Stimulated activated CD8-positive, alpha-beta memory T cell treated with anti-CD3 and anti-CD28 coated beads, Interleukin-12 subunit alpha, Interleukin-12 subunit beta, amount 100 ng/mL, for 4 hours (primary cell): ENCODE measurements around the gene RADX.
"Not testable (repeated sequence)": the region's sequence is repeated elsewhere in the genome, so short reads cannot be mapped to it uniquely, and the experiment has no call there.

ENCODE experiments used
- DNase-seq: peaks from one replicate; pipeline ENCODE4 v3.0.0-alpha.2; 2020; ENCODE audit warnings: low read depth

The RADX gene, protein sequence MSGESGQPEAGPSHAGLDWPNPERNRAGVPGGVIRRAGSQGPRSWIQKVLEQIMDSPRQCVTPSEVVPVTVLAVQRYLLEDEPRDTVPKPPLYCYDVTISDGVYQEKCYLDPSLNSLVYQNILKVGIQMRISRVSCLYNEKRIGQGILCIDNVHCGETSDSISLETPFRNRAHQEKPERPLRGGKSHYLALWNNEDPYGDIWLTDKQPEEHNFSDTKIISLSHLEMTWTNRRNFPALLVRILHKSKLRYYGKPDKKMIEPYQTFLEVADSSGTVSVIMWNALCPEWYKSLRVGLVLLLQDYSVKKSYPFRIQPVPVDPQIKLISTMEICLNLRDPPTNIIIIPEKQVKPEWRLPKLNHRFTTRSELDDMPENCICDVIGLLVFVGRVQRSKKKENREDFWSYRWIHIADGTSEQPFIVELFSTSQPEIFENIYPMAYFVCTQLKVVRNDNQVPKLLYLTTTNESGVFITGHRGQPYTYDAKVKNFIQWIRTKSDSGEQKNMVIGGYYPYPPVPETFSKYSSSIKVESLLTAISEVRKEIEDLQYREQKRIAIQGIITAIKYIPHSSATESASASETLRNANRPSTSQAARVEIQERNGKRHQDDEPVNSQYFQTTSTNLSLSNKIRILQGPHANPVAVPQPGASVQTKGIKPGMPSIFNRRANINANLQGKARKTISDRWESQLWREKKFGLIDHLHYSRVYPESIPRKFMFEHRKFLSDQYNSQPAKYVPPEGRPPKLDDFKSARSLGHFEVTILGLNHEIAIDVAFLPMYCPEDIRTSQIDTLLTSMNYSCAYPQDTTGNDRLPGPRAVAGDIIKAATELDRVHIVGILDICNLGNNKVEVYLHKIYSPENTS

DNA sequence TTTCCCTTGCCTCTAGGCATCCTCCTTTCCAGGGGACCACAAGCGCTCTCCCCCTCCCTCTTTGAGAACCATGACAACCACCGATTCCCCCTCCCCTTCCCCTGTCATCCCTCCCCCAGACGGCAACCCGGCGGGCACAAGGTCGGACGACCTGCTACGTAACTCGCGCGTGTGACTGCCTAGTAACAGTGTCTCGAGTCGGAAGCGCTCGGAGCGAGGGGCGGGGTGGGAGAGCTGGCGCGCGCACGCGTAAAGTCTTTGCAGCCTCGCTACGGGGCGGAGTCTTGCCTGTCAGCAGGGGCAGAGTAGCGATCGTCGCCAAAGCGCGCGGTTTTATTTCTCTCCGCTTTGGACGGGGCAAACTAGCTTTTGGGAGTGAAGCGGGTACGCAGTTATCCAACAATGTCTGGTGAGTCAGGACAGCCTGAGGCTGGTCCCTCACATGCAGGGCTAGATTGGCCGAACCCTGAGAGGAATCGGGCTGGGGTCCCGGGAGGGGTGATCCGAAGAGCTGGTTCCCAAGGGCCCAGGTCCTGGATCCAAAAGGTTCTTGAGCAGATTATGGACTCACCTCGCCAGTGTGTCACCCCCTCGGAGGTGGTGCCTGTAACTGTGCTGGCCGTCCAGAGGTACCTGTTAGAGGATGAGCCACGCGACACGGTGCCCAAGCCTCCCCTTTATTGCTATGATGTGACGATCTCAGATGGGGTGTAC lies at the start of gene RADX:
Gene RADX, plus strand, starts transcription at position 300 of the 714 bp plus-strand sequence. Its CDS starts 103 bp downstream, at position 403.
- peak; percentile 71 for DNase-seq

DNA sequence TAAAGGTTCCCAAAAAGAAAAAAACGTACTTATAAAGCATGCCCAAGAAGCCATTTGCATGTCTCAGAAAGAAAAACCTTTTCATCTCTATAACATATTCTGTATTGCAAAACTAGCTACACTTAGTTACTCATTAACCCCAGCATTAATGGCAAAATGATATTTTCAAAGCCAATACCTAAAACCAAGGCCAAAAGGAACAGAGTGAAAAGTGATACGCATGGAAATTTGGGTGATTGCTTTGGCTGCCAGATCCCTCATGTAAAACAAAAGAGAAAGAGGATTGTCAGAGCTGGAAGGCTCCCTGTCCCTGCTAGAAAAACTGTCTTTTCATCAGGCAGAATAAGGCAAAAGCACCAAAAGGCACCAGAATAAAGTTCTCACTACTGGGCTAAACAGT lies 46.8 kb upstream of the RADX start:
- no peak for DNase-seq

DNA sequence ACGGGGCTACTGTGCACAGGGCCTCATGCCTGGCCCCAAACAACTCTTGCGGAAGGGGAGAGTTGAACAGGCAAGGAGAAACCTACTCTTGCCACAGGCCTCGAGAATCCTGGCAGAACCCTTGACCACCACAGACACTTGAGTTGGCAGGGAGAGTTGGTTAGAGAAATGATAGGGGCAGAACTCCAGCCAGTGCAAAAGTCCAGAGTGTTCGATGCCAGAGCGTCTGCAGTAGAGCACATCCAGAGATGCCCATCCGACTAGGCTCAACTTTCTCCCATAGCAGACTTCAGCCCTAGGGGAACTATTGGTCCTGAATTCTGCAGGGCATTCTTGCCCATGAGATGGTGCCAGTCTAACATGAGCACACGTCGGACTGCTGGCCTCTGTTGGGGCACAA lies 45.4 kb upstream of the RADX start:
- DNase-seq, result no peak

DNA sequence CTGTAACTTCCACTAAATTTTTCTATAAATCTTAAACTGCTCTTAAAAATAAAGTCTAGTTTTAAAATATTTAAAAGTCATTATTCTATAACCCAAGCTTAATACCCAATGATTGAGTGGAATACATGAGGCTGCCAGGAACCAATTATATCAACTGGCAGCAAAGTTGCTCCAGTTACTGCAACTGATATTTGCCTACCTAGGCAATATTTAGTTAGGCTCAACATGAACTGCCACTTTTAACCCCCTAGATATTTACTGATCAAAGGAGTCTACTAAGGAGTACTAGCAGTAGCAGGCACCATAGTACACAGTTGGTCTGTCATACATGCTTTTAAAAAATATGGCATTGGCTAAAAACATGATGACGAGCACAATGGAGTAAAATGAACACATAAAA lies 29.9 kb upstream of the RADX start:
- DNase-seq, result no peak

DNA sequence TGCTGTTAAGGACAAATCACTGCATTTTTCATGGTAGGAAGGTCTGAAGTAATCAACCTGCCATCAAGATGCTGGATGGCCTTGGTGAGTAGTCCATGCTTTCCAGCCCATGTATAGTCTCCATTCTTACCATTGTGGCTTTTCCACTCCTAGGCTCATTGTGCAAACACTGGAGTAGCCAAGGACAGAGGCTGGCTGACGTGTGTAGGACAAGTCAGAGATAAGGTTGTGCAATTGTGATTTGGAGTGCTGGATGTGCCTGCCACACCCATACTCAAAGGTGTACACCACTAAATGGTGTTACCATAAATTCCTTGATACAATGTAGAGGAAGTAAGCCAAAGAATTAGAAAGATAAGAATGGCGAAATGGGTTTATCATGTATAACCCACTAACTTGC lies 26.3 kb upstream of the RADX start:
- DNase-seq, result no peak

DNA sequence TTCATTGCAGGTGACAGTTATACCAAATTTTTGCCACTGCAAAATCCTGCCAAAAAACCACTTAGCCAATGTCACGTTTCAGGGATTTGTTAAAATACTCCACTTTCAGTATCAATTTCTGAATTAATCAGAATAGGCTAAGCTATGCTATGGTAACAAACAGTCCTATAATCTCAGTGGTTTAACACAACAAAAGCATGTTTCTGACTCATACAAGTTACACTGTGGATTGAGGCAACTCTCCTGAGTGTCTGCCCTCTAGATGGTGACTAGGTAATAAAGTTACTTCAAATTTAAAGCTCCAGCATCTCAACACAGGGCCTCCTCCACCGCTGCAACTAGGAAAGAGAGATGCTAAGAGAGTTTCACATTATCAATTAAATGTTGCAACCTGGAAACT lies 23.0 kb upstream of the RADX start:
- no peak for DNase-seq

DNA sequence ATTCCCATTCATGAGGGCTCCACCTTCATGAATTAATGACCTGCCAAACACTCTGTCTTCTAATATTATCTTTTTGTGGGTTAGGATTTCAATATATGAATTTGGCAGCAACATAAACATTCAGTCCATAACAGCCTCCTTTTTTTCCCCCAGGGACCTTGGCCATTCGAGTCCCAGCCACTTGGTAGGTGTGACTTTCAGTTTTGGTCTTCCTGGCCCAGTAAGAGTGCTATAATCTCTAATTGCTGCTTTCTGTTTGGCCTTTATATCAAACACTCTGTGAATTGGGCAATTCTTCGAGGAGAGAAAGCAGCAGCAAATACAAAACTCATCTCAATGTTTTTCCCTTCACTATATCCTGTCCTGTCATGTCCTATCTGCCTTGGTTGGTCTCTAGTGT lies 12.4 kb upstream of the RADX start:
- no peak for DNase-seq

DNA sequence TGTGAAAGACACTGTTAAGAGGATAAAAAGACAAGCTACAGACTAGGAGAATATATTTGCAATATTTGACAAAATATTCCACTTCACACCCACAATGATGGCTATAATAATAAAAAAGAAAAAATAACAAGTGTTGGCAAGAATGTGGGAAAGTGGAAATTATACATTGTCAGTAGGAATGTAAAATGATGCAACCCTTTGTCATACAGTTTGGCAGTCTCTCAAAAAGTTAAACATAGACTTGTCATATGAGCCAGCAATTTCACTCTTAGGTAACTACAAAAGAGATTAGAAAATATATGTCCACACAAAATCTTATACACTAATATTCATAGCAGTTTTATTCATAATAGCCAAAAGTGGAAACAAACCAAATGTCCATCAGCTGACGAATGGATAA lies 5.2 kb upstream of the RADX start:
- no peak for DNase-seq

DNA sequence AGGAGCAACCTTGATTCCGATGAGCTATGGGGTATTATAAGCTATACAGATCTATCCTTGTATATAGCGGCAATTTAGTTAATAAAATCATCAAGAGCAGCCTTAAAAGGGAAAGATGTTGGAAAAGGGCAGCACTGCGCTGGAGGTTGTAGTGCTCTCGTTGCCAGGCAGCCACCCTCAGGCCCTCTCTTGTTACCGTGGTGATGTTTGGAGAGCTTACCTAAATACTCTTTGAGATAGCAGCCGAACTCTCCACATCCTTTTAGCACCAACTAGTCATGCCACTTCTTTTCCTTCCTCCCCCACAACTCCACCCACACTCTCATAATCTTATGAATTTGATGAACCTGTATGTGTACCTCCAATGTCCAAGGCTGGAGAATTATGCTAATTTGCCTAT lies 3.8 kb upstream of the RADX start:
- no peak for DNase-seq

DNA sequence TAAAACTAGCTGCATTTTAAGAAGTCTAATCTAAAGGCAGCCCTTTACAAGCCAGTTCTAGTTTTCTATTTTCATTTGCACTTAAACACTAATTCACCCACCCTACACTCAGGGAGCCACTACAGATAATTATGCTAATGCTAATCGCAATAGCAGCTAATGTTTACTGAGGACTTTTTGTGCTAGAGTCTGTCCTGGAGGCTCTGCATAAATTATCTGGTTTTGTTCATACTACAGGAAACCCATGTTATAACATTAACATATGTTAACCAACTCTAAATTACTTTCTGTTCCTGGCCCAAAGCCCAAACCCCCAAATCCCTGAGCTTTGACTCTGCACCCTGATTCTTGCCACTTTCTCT lies 480 bp upstream of the RADX start:
- DNase-seq, result no peak

DNA sequence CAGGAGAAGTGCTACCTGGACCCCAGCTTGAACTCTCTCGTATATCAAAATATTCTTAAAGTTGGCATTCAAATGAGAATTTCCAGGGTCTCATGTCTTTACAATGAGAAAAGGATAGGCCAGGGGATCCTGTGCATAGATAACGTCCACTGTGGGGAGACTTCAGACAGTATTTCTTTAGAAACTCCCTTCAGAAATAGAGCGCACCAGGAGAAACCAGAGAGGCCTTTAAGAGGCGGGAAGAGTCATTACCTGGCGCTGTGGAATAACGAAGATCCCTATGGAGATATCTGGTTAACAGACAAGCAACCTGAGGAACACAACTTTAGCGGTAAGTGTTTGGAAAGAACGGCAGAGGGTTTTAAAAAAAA lies 600 bp downstream of the RADX start:
- no peak for DNase-seq

DNA sequence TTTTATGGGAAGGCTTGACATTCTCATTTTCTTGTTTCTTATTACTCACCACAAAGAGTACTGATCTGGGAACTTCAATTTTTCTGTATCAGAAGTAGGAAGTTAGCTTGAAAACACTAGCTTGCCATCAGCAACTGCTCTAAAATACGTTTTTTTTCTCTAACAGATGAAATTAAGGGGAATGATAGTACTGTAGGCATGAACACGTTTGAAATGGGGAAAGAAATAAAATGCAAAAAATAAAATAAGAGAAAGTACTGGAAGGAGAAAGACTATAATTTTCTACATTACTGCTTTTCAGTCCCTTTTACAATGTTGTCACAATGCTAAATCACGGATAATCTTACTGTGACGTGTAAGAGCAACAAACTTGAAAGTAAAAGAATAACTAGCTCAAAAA lies 1.5 kb downstream of the RADX start:
- DNase-seq, result no peak

DNA sequence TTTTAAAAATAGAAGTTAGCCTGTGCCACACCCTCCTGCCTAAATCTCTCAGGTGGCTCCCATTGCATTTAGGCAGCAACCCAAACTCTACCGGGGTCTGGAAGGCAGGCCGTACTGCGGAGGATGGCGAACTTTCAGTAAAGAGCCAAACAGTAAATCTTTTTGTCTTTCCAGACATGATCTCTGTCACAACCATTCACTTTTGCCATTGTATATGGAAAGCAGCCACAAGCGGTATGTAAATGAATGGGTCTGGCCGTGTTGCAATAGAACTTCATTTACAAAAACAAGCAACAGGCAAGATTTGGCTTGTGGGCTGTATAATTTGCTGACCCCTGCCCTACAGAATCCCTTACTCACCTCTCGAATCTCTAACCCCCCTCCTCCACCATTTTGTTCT lies 3.3 kb downstream of the RADX start:
- DNase-seq, result no peak

DNA sequence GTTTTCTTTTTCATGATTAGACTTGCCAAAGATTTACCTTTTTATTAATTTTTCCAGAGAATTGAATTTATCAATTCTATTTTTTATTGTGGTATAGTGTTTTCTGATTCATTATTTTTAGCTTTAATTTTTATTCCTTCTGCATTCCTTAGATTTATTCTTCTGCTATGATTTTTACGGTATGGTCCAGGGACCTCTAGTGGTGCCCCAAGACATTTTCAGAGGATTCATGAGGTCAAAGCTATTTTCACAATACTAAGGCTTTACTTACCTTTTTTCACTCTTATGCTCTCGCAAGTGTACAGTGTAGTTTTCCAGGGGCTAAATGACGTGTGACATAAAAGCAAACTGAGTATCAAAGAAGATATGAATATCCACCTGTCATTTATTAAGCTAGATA lies 8.0 kb downstream of the RADX start:
- DNase-seq, result no peak

DNA sequence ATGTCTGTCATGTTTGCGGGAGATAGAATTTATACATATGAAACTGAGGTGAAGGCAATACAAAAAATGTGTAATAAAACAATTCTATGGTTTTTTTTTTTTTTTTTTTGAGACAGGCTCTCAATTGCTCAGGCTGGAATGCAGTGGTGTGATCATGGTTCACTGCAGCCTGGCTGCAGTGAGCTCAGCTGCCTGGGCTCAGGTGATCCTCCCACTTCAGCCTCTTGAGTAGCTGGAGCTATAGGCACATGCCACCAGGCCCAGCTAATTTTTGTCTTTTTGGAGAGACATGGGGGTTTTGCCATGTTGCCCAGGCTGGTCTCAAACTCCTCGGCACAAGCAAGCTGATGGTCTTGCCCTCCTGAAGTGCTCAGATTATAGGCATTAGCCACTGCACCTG lies 10.1 kb downstream of the RADX start:
- no peak for DNase-seq

DNA sequence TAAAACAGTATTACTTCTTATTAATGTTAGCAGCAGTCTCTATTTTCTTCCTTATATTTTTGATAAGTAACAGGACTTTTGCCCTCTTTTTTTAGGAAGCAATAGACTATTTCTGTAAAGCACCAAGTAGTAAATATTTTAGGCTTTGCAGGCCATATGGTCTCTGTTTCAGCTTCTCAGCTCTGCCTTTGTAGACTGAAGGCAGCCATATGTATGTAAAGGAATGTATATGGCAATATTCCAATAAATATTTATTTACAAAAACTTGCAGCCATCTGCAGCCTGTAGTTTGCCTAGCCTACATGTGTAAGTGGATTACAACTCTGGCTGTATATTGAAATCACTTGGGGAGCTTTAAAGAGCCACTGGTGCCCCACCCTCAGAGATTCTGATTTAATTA lies 15.0 kb downstream of the RADX start:
- DNase-seq, result no peak

DNA sequence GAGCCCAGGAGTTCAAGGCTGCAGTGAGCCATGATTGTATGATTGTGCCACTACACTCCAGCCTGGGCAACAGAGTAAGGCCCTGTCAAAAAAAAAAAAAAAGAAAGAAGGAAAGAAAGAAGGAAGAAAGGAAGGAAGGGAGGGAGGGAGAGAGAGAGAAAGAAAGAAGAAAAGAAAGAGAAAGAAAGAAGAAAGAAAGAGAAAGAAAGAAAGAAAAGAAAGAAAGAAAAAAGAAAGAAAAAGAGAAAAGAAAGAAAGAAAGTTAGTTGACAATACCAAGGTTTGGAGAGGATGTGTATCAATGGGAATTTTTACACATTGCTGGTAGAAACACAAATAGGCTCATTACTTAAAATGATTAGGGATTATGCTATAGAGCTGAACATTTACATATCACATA lies 19.8 kb downstream of the RADX start:
- DNase-seq, result no peak

DNA sequence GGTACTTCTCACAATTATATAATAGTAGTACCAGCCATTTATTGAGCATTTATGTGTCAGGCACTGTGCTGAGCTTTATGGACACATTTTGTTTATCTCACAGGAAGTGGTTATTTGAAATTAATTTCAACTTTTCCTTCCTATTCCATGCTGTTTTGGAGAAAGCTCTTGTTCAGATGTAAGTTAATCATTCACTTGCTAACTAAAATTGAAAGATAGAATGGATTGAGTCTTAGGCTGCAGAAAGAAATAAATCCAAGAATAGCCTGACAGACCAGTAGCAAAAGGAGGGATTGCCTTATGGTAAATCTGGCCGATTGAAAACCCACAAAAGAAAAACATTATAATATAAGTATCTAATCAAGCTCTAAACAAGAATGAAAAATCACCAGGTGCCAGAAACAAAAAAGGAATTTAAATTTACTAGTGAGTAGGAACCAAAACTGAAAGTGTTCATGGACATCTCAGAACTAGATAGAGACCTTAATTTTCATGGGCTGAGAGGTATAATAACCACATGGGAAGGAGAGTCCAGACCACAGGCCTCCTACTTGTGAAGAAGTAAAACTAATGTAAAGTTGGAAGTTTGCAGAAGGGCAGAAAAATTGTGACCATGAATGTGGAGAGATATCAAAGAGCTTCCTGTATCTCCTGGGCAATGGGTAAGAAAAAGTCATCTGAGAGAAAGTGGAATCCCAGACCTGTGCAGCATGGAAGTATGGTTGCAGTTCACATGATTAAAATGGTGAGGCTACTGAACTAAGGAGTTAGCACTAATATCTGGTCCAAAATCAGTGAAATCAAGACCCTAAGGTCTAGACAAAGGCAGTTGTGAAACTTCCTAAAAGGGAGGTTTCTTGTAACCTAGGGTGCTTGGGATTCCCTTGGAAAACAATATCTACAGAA lies 38.0 kb downstream of the RADX start:
- DNase-seq, result no peak

DNA sequence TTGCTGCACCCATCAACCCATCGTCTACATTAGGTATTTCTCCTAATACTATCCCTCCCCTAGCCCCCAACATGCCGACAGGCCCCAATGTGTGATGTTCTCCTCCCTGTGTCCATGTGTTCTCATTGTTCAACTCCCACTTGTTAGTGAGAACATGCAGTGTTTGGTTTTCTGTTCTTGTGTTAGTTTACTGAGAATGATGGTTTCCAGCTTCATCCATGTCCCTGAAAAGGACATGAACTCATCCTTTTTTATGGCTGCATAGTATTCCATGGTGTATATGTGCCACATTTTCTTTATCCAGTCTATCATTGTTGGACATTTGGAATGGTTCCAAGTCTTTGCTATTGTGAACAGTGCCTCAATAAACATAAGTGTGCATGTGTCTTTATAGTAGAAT lies 41.8 kb downstream of the RADX start:
- not testable (repeated sequence) for DNase-seq

DNA sequence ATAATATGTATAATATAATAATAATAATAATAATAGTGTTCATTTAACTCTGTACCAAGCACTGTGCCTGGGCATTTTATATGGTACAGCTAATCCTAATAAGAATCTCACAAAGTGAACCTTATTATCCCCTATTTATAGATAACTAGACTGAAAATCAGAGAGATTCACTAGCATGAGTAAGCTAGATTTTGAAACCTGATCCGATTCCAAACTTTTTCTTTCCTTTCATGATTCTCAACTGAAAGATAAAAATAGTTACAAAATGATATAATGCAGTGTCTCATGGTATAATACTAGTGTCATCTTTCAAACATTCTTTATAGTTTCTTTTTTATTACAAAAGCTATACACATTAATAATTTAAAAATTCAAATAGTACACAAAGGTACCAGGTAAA lies 58.9 kb downstream of the RADX start:
- DNase-seq, result no peak

DNA sequence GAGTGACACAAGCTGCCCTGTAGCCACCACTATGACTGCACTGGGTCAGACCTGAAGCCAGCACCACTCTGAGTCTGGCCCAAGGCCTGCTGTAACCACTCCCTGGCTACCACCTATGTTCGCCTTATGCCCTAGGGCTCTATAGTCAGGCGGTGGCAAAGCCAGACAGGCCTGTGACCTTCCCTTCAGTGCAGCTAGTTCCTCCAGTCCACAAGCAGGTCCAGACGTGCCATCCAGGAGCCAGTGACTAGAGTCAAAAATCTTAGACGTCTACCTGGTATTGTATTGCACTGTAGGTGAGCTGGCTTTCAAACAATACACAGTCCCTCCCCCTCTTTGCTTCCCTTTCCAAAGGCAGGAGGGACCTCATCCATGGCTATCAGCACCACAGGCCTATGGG lies 60.7 kb downstream of the RADX start:
- DNase-seq, result no peak

DNA sequence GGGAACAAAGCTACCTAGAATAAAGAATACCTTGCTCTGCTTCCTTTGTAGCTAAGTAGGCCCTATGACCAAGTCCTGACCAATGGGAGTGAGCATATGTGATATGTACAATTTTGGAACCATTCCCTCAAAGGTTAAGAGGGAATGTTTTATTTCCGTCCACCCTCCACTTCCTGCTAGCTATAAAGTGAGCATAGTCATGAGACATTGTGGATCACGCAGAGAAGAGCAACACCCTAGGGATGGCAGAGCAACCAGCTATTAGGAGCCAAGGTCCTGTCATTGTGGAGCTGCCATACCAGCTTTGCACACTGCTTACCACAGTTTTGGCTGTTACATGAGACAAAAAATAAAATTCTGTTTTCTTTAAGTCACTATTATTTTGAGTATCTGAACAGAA lies 68.9 kb downstream of the RADX start:
- DNase-seq, result no peak
